A673 (cell line): ENCODE results near the gene TNS1. TPM values are rescaled to one million over a fixed set of nuclear protein-coding genes. Genes with fewer than 3 reads are reported as not detected.

Experiments used
- BruUV-seq: library from RNA; stranded (reverse); fragments of 400-500 nt; replicated peaks from 2 replicates; lab custom pipeline; 2021; lab: Mats Ljungman, UMichigan
- CTCF ChIA-PET: fragments of 300-600 bp; sonication (Branson Sonifier 250); formaldehyde crosslinking; loops from one replicate; lab custom pipeline; 2022; ENCODE audit warnings: antibody characterized with exemption; lab: Charles Lee
- POLR2A ChIA-PET: fragments of 300-600 bp; sonication (Branson Sonifier 250); formaldehyde crosslinking; loops from one replicate; lab custom pipeline; 2022; ENCODE audit warnings: antibody characterized with exemption; ENCODE audit not compliant: low non-redundant PET; lab: Charles Lee
- DNase-seq: peaks from one replicate; pipeline ENCODE4 v3.0.0-alpha.2; 2015; ENCODE audit warnings: low spot score
- H3K27ac ChIP-seq: fragments of 200-600 bp; sonication (generic); 2 replicates; pipeline ENCODE4 v1.5.1; 2016; ENCODE audit warnings: mixed run types, low read depth, mild to moderate bottlenecking, mixed read lengths, antibody characterized with exemption, low read length; ENCODE audit not compliant: poor library complexity, severe bottlenecking
- H3K27me3 ChIP-seq: fragments of 200-600 bp; sonication (generic); replicated peaks from 2 replicates; pipeline ENCODE4 v1.6.1; 2017; ENCODE audit warnings: mixed run types, low read depth, mild to moderate bottlenecking, mixed read lengths, antibody characterized with exemption, low read length; ENCODE audit not compliant: insufficient read depth, poor library complexity
- H3K36me3 ChIP-seq: fragments of 200-600 bp; sonication (generic); 2 replicates; pipeline ENCODE4 v1.6.1; 2016; ENCODE audit warnings: mixed run types, mild to moderate bottlenecking, mixed read lengths, antibody characterized with exemption, low read length; ENCODE audit not compliant: insufficient read depth, poor library complexity, severe bottlenecking
- H3K4me1 ChIP-seq: fragments of 200-600 bp; sonication (generic); 2 replicates; pipeline ENCODE4 v1.6.1; 2017; ENCODE audit warnings: mixed run types, mild to moderate bottlenecking, mixed read lengths, antibody characterized with exemption, low read length; ENCODE audit not compliant: insufficient read depth, poor library complexity, severe bottlenecking
- H3K4me3 ChIP-seq: fragments of 200-600 bp; sonication (generic); 2 replicates; pipeline ENCODE4 v1.5.1; 2016; ENCODE audit warnings: low read depth, mixed run types, mild to moderate bottlenecking, mixed read lengths, low read length; ENCODE audit not compliant: poor library complexity, severe bottlenecking
- H3K9me3 ChIP-seq: fragments of 200-600 bp; sonication (generic); 2 replicates; pipeline ENCODE4 v1.6.1; 2016; ENCODE audit warnings: mixed run types, low read depth, mild to moderate bottlenecking, mixed read lengths, antibody characterized with exemption, low read length; ENCODE audit not compliant: poor library complexity, severe bottlenecking
- CTCF ChIP-seq: fragments of 300-800, 200-600 bp; sonication (generic); conservative IDR thresholded peaks from 2 replicates; pipeline ENCODE4 v1.5.1; 2017; ENCODE audit warnings: low read depth, mild to moderate bottlenecking, antibody characterized with exemption, low read length, moderate library complexity, mixed read lengths
- EZH2 ChIP-seq: fragments of 200-600 bp; sonication (generic); IDR thresholded peaks from 2 replicates; pipeline ENCODE4 v1.6.1; 2017; ENCODE audit warnings: borderline replicate concordance, low read depth, mild to moderate bottlenecking, mixed read lengths, antibody characterized with exemption, low read length; ENCODE audit not compliant: poor library complexity, severe bottlenecking
- intact Hi-C: fragments of 100-400 bp; cut with micrococcal nuclease; formaldehyde crosslinking; loops from one replicate; pipeline ENCODE4 v1.10.0; 2022; ENCODE audit not compliant: unreplicated experiment
- total RNA-seq: library from RNA; stranded (reverse); gene quantifications from 2 replicates; pipeline ENCODE4 v1.2.3, GENCODE V29; 2021

Gene TNS1
- total RNA-seq, 1 experiment from 2014 or later: 99.6 TPM

DNA sequence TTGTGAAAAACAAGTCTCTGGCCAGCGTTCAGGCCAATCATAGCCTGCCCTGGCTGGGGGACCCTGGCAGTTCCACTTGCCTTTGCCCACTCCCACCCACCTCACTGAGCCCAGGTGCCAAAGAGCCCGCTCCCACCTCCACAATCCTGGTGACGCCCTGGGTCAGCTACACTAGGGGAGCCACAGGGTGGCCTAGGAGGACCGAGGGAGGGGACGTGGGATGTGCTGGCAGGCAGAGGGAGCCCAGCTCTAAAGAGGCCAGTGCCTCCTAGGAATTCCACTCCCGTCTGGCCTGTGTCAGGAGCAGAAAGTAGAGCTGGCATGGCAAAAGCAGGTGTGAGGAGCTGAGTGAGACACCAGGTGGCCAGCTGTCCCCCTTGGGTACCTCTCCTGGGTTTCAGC is 49.3 kb downstream of the TNS1 start:
- H3K4me3 ChIP-seq: no peak overlapping the region
- BruUV-seq: no TSS peak
- H3K27me3 ChIP-seq: no peaks in the 10 kb centered on the region
- DNase-seq: no peak
- H3K36me3 ChIP-seq: no peaks in the 10 kb centered on the region
- no peaks in the 10 kb centered on the region for H3K4me1 ChIP-seq
- intact Hi-C loops: no loop called here
- no peak for TF ChIP-seq CTCF
- TF ChIP-seq EZH2: no peak
- H3K9me3 ChIP-seq: no peaks in the 10 kb centered on the region
- ChIA-PET CTCF (interaction anchor here (1.0 kb wide), 1 partner anchor 115 kb away, joined by 3 read pairs; no protein-coding TSS in a partner anchor), POLR2A (no interaction called here)
- no peak overlapping the region for H3K27ac ChIP-seq

DNA sequence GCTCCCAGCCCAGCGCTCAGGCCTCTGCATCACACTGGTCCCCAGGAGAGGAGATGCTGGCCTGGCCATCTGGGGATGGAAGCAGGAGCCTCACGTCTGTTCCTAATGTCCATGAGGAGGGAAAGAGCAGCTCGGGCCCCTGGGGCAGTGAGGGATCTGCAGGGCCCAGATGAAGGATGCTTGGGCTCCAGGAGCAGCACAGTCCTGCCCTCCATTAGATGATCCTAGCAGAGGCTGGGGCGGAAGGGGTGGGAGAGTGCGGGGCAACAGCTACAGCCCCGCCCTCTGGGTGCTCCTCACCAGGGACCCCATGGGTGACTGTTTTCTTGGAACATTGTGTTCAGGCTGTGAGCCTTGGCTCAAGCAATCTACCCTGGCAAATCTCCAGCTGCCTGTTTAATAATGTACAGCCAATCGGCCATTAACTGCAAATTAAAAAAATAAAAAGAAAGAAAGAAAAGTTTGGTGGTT is 49.7 kb downstream of the TNS1 start:
- intact Hi-C loops: no loop called here
- ChIA-PET CTCF (interaction anchor here (1.0 kb wide), 1 partner anchor 116 kb away, joined by 3 read pairs; no protein-coding TSS in a partner anchor), POLR2A (no interaction called here)
- BruUV-seq: no TSS peak
- Histone ChIP-seq H3K4me1 (no peaks in the 10 kb centered on the region), H3K36me3 (no peaks in the 10 kb centered on the region), H3K4me3 (no peak overlapping the region), H3K27ac (no peak overlapping the region), H3K27me3 (no peaks in the 10 kb centered on the region), H3K9me3 (no peaks in the 10 kb centered on the region)
- DNase-seq: no peak
- TF ChIP-seq EZH2 (no peak), CTCF (no peak)

GRCh38 chr2:217952409-217952808 is 50.4 kb downstream of the TNS1 start:
- Histone ChIP-seq H3K4me3 (no peak overlapping the region), H3K27ac (no peak overlapping the region), H3K27me3 (no peaks in the 10 kb centered on the region), H3K36me3 (no peaks in the 10 kb centered on the region), H3K4me1 (no peaks in the 10 kb centered on the region), H3K9me3 (no peaks in the 10 kb centered on the region)
- intact Hi-C loops: no loop called here
- CTCF ChIA-PET: no interaction called here
- TF ChIP-seq CTCF (no peak), EZH2 (no peak)
- no TSS peak for BruUV-seq
- POLR2A ChIA-PET: no interaction called here
- DNase-seq: no peak
